Measurements from ENCODE around the gene ZNF511. TPM values are rescaled to one million over a fixed set of nuclear protein-coding genes. Genes with fewer than 3 reads are reported as not detected.

Gene ZNF511
- total RNA-seq, 1 experiment from 2014 or later, result 49.0 TPM

- TF ChIP-seq SRF (IDR thresholded peaks at IDR 0.05; ENCODE audit: low read depth), result no peak
- no peak for TF ChIP-seq ZFX (IDR thresholded peaks at IDR 0.05)
- TF ChIP-seq ZBTB33 (IDR thresholded peaks at IDR 0.05; ENCODE audit: extremely low read depth, insufficient replicate concordance, low read length), result no peak
- TF ChIP-seq SP1 (IDR thresholded peaks at IDR 0.05; ENCODE audit: low read depth), result no peak
- no peak for TF ChIP-seq REST (IDR thresholded peaks at IDR 0.05; ENCODE audit: low read depth)
- no peak for TF ChIP-seq EGR1 (IDR thresholded peaks at IDR 0.05; ENCODE audit: low read depth)
- no peak for TF ChIP-seq ATF3 (IDR thresholded peaks at IDR 0.05)
- TF ChIP-seq JUND (IDR thresholded peaks at IDR 0.05), result no peak
- DNase-seq (ENCODE audit: low read depth, low spot score) (no peak), ATAC-seq (no peak)
- no peaks in the 10 kb centered on the region for H4K20me1 ChIP-seq (ENCODE audit: insufficient read depth)
- CTCF ChIA-PET, result no interaction called here
- no peaks in the 10 kb centered on the region for H3K27me3 ChIP-seq (ENCODE audit: insufficient read depth, low read length)
- H3K9ac ChIP-seq (ENCODE audit: low read length), result no peak overlapping the region
- no peak overlapping the region for H2AFZ ChIP-seq (ENCODE audit: low read depth, low read length, poor library complexity, severe bottlenecking)
- H3K9me2 ChIP-seq (ENCODE audit: insufficient read depth), result no peaks in the 10 kb centered on the region
- no peaks in the 10 kb centered on the region for H3K4me1 ChIP-seq (ENCODE audit: control insufficient read depth in 1 of 2, insufficient read depth in 2 of 2, low read length in 2 of 2)
- H3K36me3 ChIP-seq (ENCODE audit: control insufficient read depth in 1 of 2, insufficient read depth in 2 of 2, low read length in 2 of 2), result no peaks in the 10 kb centered on the region
- H3K4me2 ChIP-seq (ENCODE audit: low read length), result no peak overlapping the region
- no peak overlapping the region for H3K27ac ChIP-seq (ENCODE audit: low read depth, low read length)
- RAD21 ChIA-PET (ENCODE audit: low non-redundant PET in 1 of 2, low total read pairs in 2 of 2, uncharacterized antibody in 2 of 2, unreplicated experiment in 2 of 2), result no interaction called here
- no peaks in the 10 kb centered on the region for H3K79me2 ChIP-seq (ENCODE audit: insufficient read depth, low read length)
- no TSS peak for BruUV-seq (replicated peaks)
- no peaks in the 10 kb centered on the region for H3K9me3 ChIP-seq (ENCODE audit: control insufficient read depth in 1 of 2, insufficient read depth in 1 of 2, low read depth in 1 of 2, low read length in 2 of 2)
- POLR2A ChIA-PET, result no interaction called here
- H3K4me3 ChIP-seq (replicated peaks in 1 of 2; ENCODE audit: low read depth in 1 of 2, low read length in 2 of 2), result no peak overlapping the region
- intact Hi-C loops (cut with micrococcal nuclease), result no loop called here
Measured at GRCh38 chr10:133273534-133274143, 35.1 kb upstream of the ZNF511 start.

Data from HCT116 (cell line).